COLO829 (cell line): ENCODE data around the gene REEP5.
"Not testable (repeated sequence)": the region's sequence is repeated elsewhere in the genome, so short reads cannot be mapped to it uniquely, and the experiment has no call there.

Source experiments
- DNase-seq: peaks from one replicate; pipeline ENCODE4 v3.0.0; 2012; ENCODE audit warnings: low spot score

REEP5 gene

DNA sequence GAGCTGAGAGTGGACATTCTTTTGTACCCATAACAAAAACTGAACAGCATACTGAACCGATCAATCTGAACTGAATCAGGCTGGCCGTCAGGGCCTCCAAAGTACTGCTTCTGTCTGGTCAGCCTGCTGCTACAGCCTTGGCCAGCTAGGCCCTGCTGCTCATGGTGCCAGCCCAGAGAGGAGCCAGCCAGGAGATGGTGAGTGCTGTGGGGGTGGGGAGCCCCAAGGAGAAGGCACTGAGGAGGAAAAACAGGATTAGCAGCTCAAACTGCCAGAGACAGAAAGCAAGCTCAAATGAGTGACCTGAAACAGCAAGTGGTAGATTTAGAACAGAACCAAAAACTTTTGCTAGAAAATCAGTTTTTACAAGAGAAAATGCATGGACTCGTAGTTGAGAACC lies 37.0 kb downstream of the REEP5 start:
- DNase-seq: no peak

DNA sequence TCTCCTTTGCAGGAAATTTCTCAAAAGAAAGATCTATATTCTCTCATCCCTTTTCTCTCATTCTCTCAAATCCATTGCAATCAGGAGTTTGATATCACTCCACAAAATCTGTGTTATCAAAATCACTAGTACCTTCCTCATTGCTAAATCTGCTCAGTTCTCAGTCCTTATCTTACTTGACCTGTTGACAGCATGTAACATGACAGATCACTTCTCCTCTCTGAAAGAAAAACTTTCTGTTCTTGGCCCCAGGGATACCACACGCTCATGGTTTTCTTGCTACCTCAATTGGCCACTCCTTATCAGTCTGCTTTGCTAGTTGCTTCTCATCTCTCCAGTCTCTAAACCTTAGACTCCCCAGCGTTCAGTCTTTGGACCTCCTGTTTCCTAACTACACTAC lies 38.8 kb downstream of the REEP5 start:
- DNase-seq: no peak

DNA sequence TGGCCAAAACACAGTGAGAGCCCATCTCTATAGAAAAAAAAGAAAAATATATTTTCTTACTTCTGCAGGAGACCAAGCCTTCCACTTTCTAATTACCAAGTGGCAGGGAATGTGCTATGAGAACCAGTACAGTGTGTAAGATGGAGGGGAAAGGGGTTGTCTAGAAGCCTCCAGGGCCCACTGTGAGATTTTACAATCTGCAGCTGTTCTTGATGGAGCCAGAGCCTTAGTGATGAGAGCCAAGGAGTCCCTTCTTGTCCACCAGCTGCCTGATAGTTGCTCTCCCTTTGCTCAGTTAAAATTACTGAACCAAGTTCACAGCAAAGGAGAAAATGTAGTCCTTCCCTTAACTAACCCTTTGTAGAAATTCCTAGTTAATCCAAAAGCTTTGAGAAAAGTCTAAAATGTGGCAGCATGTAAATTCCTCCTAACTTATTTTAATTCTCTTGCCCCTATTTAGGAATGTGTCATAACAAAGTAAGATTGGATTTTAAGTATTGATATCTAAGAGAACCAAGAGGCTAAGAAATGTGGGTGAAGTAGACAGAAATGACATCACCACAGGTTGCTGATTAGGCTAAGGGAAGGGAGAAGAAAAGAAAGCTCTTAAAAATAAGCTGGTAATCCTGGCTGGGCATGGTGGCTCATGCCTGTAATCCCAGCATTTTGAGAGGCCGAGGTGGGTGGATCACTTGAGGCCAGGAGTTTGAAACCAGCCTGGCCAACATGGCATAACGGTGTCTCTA lies 41.6 kb downstream of the REEP5 start:
- no peak for DNase-seq

DNA sequence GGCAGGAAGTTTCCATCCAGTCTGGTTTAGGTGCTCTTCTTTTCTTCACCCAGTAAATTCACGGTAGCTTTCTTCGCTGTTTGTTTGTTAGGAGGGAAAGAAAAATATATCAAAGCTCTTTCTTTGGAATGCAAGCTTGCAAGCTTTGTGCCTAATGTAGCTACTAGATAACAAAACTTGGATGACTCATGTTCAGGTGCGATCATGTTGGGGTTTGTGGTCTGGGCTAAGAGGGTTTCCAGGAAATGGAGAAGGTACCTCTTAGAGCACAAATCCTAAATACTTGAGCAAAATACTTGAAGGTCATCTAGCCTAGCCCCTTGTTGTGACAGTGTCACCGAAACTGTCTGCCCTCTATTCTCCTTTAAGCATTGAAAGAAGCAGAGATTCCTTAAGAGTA lies 43.3 kb downstream of the REEP5 start:
- DNase-seq: no peak

DNA sequence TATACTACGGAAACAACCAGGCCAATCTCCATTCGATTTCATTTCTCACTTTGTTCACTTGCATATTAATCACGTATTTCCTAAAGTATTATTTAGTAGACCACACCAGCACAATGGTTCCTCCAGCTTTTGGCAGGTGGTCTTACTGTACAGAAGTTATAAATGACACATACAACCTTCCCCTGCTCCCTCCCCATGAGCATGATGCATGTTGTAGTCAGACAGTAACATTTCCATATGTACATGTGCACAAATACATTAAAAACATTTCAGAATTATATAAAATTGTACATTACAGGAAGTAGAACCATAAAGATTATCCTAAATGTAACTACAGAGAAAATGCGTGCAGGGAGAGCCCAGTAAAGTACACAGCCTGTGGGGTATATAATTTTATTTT lies 43.9 kb downstream of the REEP5 start:
- DNase-seq: no peak

DNA sequence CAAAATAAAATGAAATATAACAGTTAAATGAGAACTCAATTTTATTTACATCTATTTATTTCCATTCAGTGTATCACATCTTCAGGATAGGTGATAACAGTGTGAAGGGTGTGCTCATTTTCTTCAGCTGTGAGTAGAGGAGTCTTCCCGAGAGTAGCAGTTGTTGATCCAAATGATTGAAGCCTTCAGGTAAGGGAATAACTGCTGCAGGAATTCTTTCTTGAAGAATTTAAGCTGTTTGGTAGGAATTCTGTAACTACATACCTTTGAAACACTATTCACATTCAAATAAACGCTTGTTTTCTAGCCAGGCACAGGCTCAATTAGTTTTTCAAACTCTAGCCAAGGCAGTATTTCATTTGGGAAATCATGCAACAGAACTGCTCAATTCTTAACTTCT lies 45.7 kb downstream of the REEP5 start:
- no peak for DNase-seq

DNA sequence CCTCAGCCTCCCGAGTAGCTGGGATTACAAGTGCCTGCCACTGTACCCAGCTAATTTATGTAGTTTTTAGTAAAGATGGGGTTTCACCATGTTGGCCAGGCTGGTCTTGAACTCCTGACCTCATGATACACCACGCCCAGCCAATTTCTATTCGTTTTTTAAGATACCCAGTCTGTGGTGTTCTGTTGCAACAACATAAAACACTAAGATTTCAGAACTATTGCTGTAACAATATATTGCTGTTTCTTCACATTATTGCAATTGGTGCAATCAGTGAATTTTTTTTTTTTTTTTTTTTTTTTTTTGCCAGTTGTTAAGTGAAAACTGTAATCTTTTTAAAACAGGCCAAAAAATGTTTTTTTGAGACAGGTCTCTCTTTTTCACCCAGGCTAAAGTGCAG lies 51.1 kb downstream of the REEP5 start:
- DNase-seq: no peak

DNA sequence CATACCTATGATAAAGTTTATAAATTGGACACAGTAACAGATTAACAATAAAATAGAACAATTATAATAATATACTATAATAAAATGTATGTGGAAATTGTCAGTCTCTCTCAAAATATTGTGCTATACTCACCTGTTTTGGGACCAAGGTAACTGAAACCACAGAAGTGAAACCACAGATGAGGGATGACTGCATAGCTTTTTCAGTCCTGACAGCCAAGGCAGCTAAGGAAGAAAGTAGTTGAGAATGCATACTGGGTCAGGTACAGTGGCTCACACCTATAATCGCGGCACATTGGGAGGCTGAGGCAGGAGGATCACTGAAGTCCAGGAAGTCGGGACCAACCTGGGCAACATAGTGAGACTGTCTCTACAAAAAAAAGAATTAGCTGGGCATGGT lies 52.1 kb downstream of the REEP5 start:
- no peak for DNase-seq

DNA sequence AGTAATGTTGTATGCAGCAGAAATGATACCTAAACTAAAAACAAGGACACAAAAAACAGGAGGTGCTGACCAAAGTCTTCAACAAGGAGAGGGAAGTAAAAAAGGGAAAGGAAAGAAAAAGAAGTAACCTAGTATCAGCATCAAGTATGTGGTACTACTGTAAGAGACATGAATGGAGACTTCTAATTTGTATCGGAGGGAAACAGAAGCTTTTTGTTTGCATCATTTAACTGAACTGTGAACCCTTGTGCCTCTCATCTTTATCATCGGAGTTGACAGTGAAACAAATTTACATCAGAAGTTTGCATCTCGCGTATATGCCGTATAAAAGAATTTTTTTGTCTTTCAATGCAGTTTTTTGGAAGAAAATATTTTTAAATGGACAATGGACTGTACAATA lies 54.6 kb downstream of the REEP5 start:
- no peak for DNase-seq

DNA sequence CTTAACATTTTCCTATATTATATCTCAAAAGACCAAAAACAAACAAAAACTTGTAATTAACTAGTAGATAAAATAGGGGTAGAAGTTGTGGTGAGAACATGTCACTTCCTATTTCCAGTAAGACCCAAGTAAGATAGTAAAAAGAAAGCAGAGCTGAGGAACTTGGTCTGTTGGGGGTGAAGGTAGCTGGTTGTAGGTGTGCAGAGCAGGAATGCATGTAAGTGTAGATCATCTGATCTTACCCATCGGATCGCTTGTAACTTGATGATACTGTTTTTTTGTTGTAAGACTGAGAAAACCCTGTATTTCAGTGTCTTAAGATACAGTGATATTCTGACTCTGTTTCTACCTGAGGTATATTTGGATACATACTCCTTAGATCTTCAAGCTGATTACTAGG lies 55.3 kb downstream of the REEP5 start:
- DNase-seq: no peak

DNA sequence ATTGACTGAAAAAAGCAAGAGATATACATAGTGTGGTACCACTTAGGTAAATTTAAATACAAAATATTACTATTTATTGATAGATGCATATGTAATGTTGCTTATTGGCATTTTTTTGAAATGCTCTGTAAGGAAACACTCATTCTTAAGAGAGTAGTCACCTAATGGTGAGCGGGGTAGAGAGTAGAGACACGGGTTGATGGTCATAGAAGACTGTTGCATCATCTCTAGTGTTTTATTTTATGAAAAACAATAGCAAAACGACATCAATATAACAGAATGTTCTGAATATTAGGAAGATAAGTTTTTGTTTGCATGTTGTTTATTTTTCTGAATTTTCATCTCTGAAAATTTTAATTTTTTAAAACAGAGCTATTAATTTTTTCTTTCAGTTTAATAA lies 56.9 kb downstream of the REEP5 start:
- no peak for DNase-seq

DNA sequence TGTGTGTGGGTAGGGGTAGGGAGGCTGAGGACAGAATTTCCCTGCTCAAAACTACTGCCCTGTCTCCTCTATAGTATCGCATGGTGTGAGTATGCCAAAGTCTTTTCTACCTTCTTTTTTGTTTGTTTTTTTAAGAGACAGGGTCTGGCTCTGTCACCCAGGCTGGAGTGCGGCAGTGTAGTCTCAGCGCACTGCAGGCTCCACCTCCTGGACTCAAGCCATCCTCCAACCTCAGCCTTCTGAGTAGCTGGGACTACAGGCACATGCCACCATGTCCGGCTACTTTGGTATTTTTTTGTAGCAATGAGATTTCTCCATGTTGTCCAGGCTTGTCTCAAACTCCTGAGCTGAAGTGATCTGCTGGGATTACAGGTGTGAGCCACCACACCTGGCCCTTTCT lies 58.5 kb downstream of the REEP5 start:
- DNase-seq: no peak

DNA sequence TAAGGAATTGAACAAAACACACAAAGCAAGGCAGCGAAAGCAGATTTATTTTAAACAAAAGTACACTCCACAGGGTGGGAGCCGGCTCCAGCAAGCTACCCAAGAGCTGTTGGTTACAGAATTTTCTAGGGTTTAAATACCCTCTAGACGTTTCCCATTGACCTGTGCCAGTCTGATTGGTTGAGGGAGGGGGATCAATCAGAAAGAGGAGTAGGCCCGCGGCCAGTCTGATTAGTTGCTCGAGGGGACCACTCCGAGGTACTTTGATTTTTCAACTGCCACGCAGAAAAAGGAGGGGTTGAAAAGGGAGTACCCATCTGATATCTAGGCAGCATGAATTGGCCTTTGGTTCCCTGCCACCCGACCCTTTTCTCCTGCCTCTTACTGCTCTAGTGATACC lies 59.9 kb downstream of the REEP5 start:
- no peak for DNase-seq

DNA sequence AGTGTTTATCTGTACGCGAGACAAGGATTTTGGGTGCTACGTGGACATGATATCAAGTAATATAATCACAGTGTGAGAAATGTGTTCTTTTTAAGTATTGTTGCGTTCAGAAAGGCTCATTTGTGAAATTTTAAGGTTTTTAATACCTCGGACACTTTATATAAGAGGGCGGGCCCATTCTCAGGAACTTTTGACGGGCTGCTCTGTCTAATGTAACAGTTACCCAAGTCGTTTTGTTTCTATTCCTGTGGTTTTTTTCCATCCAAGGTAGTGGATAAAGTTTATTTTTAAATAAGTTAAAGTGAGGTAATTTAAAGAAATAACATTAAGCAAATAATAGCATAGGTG lies 60.4 kb downstream of the REEP5 start:
- DNase-seq: no peak

DNA sequence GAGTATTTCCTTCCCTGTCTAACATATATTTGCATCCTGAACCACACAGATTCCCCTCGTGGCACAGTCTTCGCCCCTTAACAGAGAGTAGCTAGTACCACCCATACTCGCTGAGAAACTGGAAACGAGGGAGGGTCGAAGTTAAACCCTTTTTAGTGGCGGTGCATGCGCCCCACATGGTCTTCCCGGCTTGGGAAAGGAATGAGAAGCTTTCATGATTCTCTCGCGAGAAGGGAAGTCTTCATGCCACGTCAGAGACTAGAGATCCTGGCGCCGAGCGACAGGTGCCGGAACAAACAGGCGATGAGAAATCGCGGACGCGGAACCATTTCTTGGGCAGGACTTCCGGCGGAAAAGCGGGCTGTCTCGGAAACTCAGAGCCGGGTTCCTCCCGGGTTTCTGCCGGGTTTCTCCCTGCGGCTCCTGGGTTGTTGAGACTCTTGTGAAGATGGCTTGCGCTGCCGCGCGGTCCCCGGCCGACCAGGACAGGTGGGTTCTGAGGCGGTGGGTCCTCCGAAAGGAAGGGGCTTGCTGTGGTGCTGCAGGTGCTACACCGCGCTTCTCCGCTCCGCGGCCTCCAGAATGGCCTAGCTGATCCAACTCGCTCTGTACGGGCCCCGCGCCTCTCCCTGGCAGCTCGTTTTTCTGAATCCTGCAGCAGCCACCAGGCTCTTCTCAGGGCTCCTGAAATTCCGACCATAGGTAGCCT lies 60.9 kb downstream of the REEP5 start, which contains the start of gene SRP19:
Gene SRP19 (plus strand): TSS at position 359 of the 709 bp plus-strand sequence. CDS start 90 bp downstream, at position 449.
- DNase-seq: peak; percentile 95

DNA sequence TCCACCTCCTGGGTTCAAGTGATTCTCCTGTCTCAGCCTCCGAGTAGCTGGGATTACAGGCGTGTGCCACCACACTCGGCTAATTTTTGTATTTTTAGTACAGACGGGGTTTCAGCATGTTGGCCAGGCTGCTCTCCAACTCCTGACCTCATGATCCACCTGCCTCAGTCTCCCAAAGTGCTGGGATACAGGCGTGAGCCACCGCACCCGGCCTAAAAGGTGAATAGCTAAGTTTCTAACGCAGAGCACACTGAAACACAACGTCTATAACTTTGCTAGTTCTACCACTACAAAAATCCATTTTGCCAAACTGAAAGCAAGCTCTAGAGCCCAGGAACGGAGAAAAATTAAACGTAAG lies 61.5 kb downstream of the REEP5 start:
- DNase-seq: not testable (repeated sequence)

DNA sequence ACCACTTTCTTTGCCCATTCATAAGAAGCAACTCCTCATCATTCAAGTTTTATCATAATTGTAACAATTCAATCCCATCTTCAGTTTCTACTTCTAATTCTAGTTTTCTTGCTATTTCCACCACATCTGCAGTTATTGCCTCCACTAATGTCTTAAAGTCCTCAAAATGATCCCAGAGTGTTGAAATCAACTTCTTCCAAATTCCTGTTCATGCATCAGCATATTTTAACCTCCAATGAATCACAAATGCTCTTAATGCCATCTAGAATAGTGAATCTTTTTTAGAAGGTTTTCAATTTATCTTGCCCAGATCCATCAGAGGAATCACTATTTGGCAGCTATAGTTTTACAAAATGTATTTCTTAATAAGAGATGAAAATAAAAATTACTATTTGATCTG lies 64.2 kb downstream of the REEP5 start:
- no peak for DNase-seq

DNA sequence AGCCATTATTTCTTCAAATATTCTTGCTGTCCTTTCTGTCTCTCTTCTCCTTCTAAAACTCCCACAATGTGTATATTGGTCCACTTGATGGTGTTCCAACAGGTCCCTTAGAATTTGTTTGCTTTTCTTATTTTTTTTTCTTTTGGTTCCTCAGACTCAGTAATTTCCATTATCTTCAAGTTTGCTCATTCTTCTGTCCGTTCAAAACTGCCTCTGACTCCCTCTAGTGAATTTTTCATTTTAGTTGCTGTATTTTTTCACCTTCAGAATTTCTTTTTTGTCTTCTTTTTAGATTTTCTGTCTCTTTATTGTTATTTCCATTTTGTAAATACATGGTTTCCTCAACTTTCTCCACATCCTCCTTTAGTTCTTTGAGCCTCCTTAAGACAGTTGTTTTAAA lies 67.4 kb downstream of the REEP5 start:
- no peak for DNase-seq

DNA sequence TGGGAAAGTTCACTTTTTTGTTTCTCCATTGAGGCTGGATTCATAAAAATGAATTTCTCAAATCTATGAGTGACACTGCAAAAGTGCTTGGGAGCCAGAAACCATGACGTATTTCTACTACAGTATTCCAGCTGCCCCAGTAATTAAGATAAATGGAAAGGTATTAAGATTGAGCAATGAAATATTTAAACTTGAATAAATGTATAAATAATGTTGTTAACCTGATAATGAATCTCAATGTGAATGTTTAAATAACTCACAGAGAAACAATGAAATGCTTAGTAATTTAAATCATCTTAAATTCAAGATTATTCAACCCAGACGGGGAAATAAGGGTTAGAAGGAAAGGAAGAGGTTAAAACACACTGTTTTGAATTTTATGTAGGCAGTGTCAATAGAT lies 72.1 kb downstream of the REEP5 start:
- DNase-seq: no peak

DNA sequence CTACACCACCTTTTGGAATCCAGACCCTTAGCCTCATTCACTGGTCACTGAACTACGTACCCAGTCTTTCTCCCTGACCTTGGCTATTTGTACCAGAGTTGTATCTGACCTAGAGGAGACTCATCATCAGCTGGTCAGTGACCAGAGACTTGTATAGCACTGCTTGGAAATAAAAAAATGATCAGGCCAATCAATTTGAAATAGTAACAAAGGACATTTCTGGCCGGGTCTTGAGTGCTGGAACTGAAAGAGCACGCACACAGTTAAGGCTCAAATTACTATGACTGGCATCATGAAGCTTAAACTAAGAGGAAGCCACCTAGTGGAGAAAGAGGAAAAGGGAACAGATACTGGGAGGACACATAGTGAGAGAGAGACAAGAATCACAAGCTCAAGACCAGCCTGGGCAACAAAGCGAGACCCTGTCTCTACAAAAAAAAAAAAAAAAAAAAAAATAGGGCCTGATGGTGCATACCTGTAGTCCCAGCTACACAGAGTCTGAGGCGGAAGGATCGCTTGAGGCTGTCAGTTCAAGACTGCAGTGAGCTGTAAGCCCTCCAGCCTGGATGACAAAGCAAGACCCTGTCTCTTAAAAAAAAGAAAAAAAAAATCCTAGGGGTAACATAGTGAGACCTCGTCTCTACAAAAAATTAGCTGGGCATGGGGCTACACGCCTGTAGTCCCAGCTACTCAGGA lies 73.8 kb downstream of the REEP5 start:
- DNase-seq: peak; percentile 24

DNA sequence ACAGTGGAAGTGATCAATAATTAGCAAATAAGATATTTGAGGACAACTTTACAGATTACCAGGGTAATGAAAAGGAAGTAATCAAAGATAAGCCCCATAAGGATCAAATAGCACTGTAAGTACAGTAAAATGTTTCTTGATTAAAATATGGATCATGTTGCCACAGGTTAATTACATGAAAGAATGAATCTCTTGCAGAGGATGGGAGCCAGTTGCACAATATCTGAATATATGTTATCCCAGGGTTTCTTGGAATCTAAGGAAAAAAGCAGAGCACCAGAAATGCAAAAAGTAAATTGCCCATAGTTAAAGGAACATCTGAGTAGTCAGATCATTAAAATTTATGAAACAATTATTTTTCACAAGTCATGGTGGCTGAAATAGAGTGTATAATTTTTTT lies 74.7 kb downstream of the REEP5 start:
- no peak for DNase-seq

DNA sequence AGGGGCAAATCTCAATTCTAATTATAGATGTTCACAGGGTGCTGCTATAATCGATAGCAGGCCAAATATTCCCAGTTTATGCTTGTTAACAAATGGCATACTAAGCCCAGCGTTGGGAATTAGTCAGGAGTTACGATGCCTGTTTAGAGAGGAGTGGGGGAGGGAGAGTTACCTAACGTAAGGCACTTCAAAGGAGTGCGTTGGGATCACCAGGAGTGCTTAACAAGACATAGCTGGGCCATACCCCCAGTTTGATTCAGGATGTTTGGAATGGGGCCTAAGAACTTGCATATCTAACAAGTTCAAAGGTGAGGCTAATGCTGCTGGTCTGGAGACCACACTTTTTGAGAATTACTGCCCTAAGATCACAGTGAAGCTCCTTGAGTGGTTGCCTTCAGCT lies 75.5 kb downstream of the REEP5 start:
- DNase-seq: no peak

DNA sequence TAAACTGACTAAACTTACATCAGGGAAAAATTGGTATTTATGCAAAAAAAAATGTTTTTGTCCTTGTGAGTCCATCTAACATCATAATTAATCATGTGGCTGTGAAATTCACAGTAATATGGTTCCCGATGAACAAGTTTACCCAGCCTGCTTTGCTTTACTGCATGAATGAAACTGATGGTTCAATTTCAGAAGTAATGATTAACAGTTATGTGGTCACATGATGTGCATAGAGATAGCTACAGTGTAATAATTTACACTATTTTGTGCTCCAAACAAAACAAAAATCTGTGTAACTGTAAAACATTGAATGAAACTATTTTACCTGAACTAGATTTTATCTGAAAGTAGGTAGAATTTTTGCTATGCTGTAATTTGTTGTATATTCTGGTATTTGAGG lies 77.5 kb downstream of the REEP5 start:
- DNase-seq: no peak
